Measurements from ENCODE around the gene C3orf38. TPM values are rescaled to one million over a fixed set of nuclear protein-coding genes. Genes with fewer than 3 reads are reported as not detected.
A peak's percentile ranks its signal among the peaks of the same experiment; 100 is the strongest.

C3orf38 gene
- total and polyA plus RNA-seq, 2 donors from 2014 or later, result 10.1 to 20.9 TPM

DNA sequence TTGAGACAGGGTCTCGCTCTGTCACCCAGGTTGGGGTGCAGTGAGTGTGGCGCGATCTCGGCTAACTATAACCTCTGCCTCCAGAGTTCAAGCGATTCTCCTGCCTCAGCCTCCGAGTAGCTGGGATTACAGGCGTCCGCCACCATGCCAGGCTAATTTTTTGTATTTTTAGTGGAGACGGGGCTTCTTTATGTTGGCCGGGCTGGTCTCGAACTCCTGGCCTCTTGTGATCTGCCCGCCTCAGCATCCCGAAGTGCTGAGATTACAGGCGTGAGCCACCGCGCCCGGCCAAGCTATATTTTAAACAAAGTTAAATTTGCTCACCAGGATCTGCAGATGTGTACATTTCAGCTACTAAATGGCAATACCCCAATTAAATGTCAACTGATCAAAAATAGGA, 1.1 kb upstream of the C3orf38 start:
- FAIRE-seq (no peak), DNase-seq (peak in 1 of 5 donors; percentile 47)
- TF ChIP-seq, protein P1, sequence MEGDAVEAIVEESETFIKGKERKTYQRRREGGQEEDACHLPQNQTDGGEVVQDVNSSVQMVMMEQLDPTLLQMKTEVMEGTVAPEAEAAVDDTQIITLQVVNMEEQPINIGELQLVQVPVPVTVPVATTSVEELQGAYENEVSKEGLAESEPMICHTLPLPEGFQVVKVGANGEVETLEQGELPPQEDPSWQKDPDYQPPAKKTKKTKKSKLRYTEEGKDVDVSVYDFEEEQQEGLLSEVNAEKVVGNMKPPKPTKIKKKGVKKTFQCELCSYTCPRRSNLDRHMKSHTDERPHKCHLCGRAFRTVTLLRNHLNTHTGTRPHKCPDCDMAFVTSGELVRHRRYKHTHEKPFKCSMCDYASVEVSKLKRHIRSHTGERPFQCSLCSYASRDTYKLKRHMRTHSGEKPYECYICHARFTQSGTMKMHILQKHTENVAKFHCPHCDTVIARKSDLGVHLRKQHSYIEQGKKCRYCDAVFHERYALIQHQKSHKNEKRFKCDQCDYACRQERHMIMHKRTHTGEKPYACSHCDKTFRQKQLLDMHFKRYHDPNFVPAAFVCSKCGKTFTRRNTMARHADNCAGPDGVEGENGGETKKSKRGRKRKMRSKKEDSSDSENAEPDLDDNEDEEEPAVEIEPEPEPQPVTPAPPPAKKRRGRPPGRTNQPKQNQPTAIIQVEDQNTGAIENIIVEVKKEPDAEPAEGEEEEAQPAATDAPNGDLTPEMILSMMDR (IDR thresholded peaks at IDR 0.05; ENCODE audit: borderline replicate concordance, extremely low read depth, insufficient read depth), result no peak
- H3K36me3 ChIP-seq (ENCODE audit: control insufficient read depth in 2 of 3, insufficient read depth in 3 of 3, low read length in 3 of 3), result no peaks in the 10 kb centered on the region
- peak overlapping the region; percentile 85 to 96 (median 95) for H3K4me3 ChIP-seq (ENCODE audit: low read length in 3 of 3)
- H3K27me3 ChIP-seq (ENCODE audit: control insufficient read depth, insufficient read depth, low read length), result no peaks in the 10 kb centered on the region
- H3K27ac ChIP-seq (ENCODE audit: low read depth in 2 of 2, low read length in 2 of 2), result no peak overlapping the region
- peak overlapping the region in 1 of 3 donors; percentile 84 for H3K9ac ChIP-seq (ENCODE audit: low read length in 3 of 3)
- intact Hi-C loops (cut with DNase I), result no loop called here
- no peaks in the 10 kb centered on the region for H3K9me3 ChIP-seq (ENCODE audit: control insufficient read depth in 2 of 3, insufficient read depth in 1 of 3, low read length in 3 of 3)
- peaks cover 2 to 7% (median 4%) of the 10 kb centered on the region in 3 donors for H3K4me1 ChIP-seq (ENCODE audit: control insufficient read depth in 2 of 3, insufficient read depth in 2 of 3, low read depth in 1 of 3, low read length in 3 of 3)

DNA sequence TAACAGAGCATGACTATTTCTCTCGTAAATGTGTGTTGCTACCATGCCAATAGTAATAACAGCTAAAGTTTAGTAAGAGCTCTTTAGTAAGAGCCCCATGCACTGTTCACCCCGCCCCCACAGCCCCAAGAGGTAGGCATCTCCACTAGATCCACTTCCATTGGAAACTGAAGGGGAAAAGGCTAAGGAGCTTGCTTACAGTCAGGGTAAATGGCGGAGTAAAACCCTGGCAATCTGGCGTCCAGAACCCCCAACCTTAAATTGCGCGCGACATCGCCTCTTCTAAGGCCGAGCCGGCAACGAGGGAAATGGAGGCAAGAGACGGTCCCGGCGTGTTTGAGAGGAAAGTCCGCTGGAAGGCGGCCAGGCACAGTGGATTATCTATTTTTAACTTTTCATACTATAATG, 654 bp upstream of the C3orf38 start:
- DNase-seq, result no peak
- TF ChIP-seq, protein P1 (IDR thresholded peaks at IDR 0.05; ENCODE audit: borderline replicate concordance, extremely low read depth, insufficient read depth), result no peak
- intact Hi-C loops (cut with DNase I), result no loop called here
- FAIRE-seq, result no peak
- H3K4me3 ChIP-seq (ENCODE audit: low read length in 3 of 3), result peak overlapping the region; percentile 85 to 96 (median 95)
- no peaks in the 10 kb centered on the region for H3K36me3 ChIP-seq (ENCODE audit: control insufficient read depth in 2 of 3, insufficient read depth in 3 of 3, low read length in 3 of 3)
- H3K4me1 ChIP-seq (ENCODE audit: control insufficient read depth in 2 of 3, insufficient read depth in 2 of 3, low read depth in 1 of 3, low read length in 3 of 3), result peaks cover 2 to 7% (median 4%) of the 10 kb centered on the region in 3 donors
- H3K9ac ChIP-seq (ENCODE audit: low read length in 3 of 3), result peak overlapping the region in 2 of 3 donors; percentile 68 to 84
- no peak overlapping the region for H3K27ac ChIP-seq (ENCODE audit: low read depth in 2 of 2, low read length in 2 of 2)
- H3K27me3 ChIP-seq (ENCODE audit: control insufficient read depth, insufficient read depth, low read length), result no peaks in the 10 kb centered on the region
- H3K9me3 ChIP-seq (ENCODE audit: control insufficient read depth in 2 of 3, insufficient read depth in 1 of 3, low read length in 3 of 3), result no peaks in the 10 kb centered on the region

DNA sequence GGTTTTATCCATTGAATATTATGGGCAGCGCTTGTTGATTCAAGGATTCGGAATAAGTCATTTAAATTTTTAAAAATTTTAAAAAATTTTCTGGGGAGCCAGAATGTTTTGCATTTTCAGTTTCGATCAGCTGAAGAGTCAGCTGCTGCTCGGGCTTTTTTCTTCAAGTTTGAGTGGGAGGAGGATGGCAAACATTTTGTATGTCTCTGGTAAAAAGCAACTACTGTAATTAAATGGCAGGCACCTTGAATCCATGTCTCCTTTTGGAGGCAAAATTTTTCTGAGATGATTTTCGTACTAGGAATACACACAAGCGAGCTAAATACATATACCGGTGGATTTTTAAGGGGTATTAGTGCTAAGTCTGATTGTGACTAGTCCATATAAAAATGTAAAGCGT, 612 bp downstream of the C3orf38 start:
- TF ChIP-seq, protein P1 (IDR thresholded peaks at IDR 0.05; ENCODE audit: borderline replicate concordance, extremely low read depth, insufficient read depth), result no peak
- Histone ChIP-seq H3K36me3 (ENCODE audit: control insufficient read depth in 2 of 3, insufficient read depth in 3 of 3, low read length in 3 of 3) (peaks cover 0 to 2% (median 0%) of the 10 kb centered on the region in 3 donors), H3K4me1 (ENCODE audit: control insufficient read depth in 2 of 3, insufficient read depth in 2 of 3, low read depth in 1 of 3, low read length in 3 of 3) (peaks cover 2 to 7% (median 4%) of the 10 kb centered on the region in 3 donors), H3K27me3 (ENCODE audit: control insufficient read depth, insufficient read depth, low read length) (no peaks in the 10 kb centered on the region), H3K9me3 (ENCODE audit: control insufficient read depth in 2 of 3, insufficient read depth in 1 of 3, low read length in 3 of 3) (no peaks in the 10 kb centered on the region), H3K4me3 (ENCODE audit: low read length in 3 of 3) (peak overlapping the region; percentile 86 to 96 (median 95)), H3K27ac (ENCODE audit: low read depth in 2 of 2, low read length in 2 of 2) (peak overlapping the region; percentile 93 to 99), H3K9ac (ENCODE audit: low read length in 3 of 3) (peak overlapping the region; percentile 84 to 99 (median 98))
- no peak for DNase-seq
- intact Hi-C loops (cut with DNase I), result no loop called here
- FAIRE-seq, result no peak

DNA sequence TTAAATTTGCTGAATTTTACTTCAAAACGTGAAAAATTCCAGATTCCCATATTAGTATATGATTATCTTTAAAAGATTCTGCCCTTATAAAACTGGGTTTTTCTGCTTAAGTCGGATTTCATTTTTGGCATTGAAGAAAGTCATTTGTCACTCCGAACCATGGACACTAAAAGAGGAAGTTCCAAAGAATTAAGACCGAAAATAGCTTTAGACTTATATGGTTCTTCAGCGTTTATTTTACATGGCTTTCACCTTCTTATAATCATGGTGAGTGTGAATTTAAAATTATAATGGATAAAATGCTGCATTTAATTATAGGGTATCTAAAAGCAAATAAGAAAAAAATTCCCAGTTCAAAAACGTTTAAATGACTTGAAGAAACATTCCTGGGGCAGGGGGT, 1.0 kb downstream of the C3orf38 start:
- Histone ChIP-seq H3K27ac (ENCODE audit: low read depth in 2 of 2, low read length in 2 of 2) (no peak overlapping the region), H3K27me3 (ENCODE audit: control insufficient read depth, insufficient read depth, low read length) (no peaks in the 10 kb centered on the region), H3K36me3 (ENCODE audit: control insufficient read depth in 2 of 3, insufficient read depth in 3 of 3, low read length in 3 of 3) (peaks cover 0 to 2% (median 0%) of the 10 kb centered on the region in 3 donors), H3K4me3 (ENCODE audit: low read length in 3 of 3) (peak overlapping the region; percentile 86 to 96 (median 95)), H3K9ac (ENCODE audit: low read length in 3 of 3) (peak overlapping the region; percentile 77 to 98 (median 84)), H3K4me1 (ENCODE audit: control insufficient read depth in 2 of 3, insufficient read depth in 2 of 3, low read depth in 1 of 3, low read length in 3 of 3) (peaks cover 2 to 7% (median 4%) of the 10 kb centered on the region in 3 donors), H3K9me3 (ENCODE audit: control insufficient read depth in 2 of 3, insufficient read depth in 1 of 3, low read length in 3 of 3) (no peaks in the 10 kb centered on the region)
- TF ChIP-seq, protein P1 (IDR thresholded peaks at IDR 0.05; ENCODE audit: borderline replicate concordance, extremely low read depth, insufficient read depth), result no peak
- DNase-seq (peak in 1 of 5 donors; percentile 29), FAIRE-seq (no peak)
- intact Hi-C loops (cut with DNase I), result no loop called here
